ENCODE data around the gene EHHADH.

EHHADH gene

GRCh38 chr3:185195652-185196051, 58.2 kb downstream of the EHHADH start:
- DNase-seq (ENCODE audit: low spot score): no peak

- no peak for DNase-seq (ENCODE audit: low spot score)
Measured at GRCh38 chr3:185188816-185189215, 65.0 kb downstream of the EHHADH start.

- no peak for DNase-seq (ENCODE audit: low spot score)
Measured at GRCh38 chr3:185187391-185187790, 66.5 kb downstream of the EHHADH start.

- peak; percentile 27 for DNase-seq (ENCODE audit: low spot score)
Measured at GRCh38 chr3:185176750-185177359, 77.0 kb downstream of the EHHADH start.

- DNase-seq (ENCODE audit: low spot score): no peak
Measured at GRCh38 chr3:185175370-185175987, 78.4 kb downstream of the EHHADH start.

- DNase-seq (ENCODE audit: low spot score): no peak
Measured at GRCh38 chr3:185172086-185173049, 81.5 kb downstream of the EHHADH start.

GRCh38 chr3:185164428-185165217, 89.2 kb downstream of the EHHADH start:
- no peak for DNase-seq (ENCODE audit: low spot score)

GRCh38 chr3:185162634-185163033, 91.2 kb downstream of the EHHADH start:
- DNase-seq (ENCODE audit: low spot score): no peak

- no peak for DNase-seq (ENCODE audit: low spot score)
Measured at GRCh38 chr3:185161761-185162160, 92.1 kb downstream of the EHHADH start.

- DNase-seq (ENCODE audit: low spot score): no peak
Measured at GRCh38 chr3:185157347-185157746, 96.5 kb downstream of the EHHADH start.

- no peak for DNase-seq (ENCODE audit: low spot score)
Measured at GRCh38 chr3:185155678-185156077, 98.2 kb downstream of the EHHADH start.

GRCh38 chr3:185153861-185154629, 99.8 kb downstream of the EHHADH start:
- DNase-seq (ENCODE audit: low spot score): no peak

- no peak for DNase-seq (ENCODE audit: low spot score)
Measured at GRCh38 chr3:185153171-185153771, 100.6 kb downstream of the EHHADH start.

GRCh38 chr3:185152410-185153170, 101.3 kb downstream of the EHHADH start, which contains the start of gene C3orf70:
Gene C3orf70, minus strand, starts transcription at chr3:185153060. Its CDS starts 237 bp downstream, at chr3:185152823.
- no peak for DNase-seq (ENCODE audit: low spot score)

GRCh38 chr3:185151964-185152409, 101.9 kb downstream of the EHHADH start:
- no peak for DNase-seq (ENCODE audit: low spot score)

- DNase-seq (ENCODE audit: low spot score): no peak
Measured at GRCh38 chr3:185151101-185151963, 102.5 kb downstream of the EHHADH start.

GRCh38 chr3:185150561-185150960, 103.3 kb downstream of the EHHADH start:
- no peak for DNase-seq (ENCODE audit: low spot score)

GRCh38 chr3:185149591-185149990, 104.3 kb downstream of the EHHADH start:
- DNase-seq (ENCODE audit: low spot score): no peak

GRCh38 chr3:185145511-185145910, 108.3 kb downstream of the EHHADH start:
- DNase-seq (ENCODE audit: low spot score): no peak
